Panc1 (cell line): ENCODE results near the gene ASTN2. TPM values are rescaled to one million over a fixed set of nuclear protein-coding genes. Genes with fewer than 3 reads are reported as not detected.

Experiments
- ATAC-seq: fragments of 200-7000 bp; cut with Tn5 transposase; 2 replicates; pipeline ENCODE4 v1.9.1; 2020; ENCODE audit warnings: mild to moderate bottlenecking, moderate library complexity
- BruUV-seq: library from RNA; stranded (reverse); fragments of 400-500 nt; replicated peaks from 2 replicates; lab custom pipeline; 2021; lab: Mats Ljungman, UMichigan
- CTCF ChIA-PET: fragments of 300-600 bp; sonication (Branson Sonifier 250); formaldehyde crosslinking; loops from one replicate; lab custom pipeline; 2022; ENCODE audit warnings: antibody characterized with exemption; lab: Charles Lee
- POLR2A ChIA-PET: fragments of 300-600 bp; sonication (Branson Sonifier 250); formaldehyde crosslinking; loops from one replicate; lab custom pipeline; 2022; ENCODE audit warnings: antibody characterized with exemption; lab: Charles Lee
- DNase-seq: peaks from one replicate; pipeline ENCODE4 v3.0.0-alpha.2; 2010; ENCODE audit warnings: low read depth, low spot score
- H3K27ac ChIP-seq: 2 replicates; pipeline ENCODE4 v1.5.1; 2011; ENCODE audit warnings: mild to moderate bottlenecking, low read length, inconsistent platforms
- H3K27me3 ChIP-seq: fragments of 200-500 bp; sonication (Bioruptor generic); 2 replicates; pipeline ENCODE4 v1.6.0; 2014; ENCODE audit warnings: low read length, inconsistent platforms; ENCODE audit not compliant: control insufficient read depth, insufficient read depth
- H3K36me3 ChIP-seq: fragments of 200-500 bp; sonication (Bioruptor generic); 2 replicates; pipeline ENCODE4 v1.5.1; 2014; ENCODE audit warnings: inconsistent platforms, mild to moderate bottlenecking, low read length, moderate library complexity; ENCODE audit not compliant: control insufficient read depth, insufficient read depth
- H3K4me1 ChIP-seq: 2 replicates; pipeline ENCODE4 v1.5.1; 2011; ENCODE audit warnings: inconsistent platforms, mild to moderate bottlenecking, low read length, moderate library complexity; ENCODE audit not compliant: control insufficient read depth, insufficient read depth
- H3K4me3 ChIP-seq, 2 experiments: 2 replicates each; pipeline ENCODE4 v1.5.1; 2011 to 2012; ENCODE audit warnings: low read depth in 2 of 2, low read length in 2 of 2, mild to moderate bottlenecking in 2 of 2, inconsistent platforms in 1 of 2, moderate library complexity in 1 of 2
- H3K9me3 ChIP-seq: fragments of 200-500 bp; sonication (Bioruptor generic); 2 replicates; pipeline ENCODE4 v1.5.1; 2014; ENCODE audit warnings: low read depth, mild to moderate bottlenecking, inconsistent platforms, low read length, moderate library complexity; ENCODE audit not compliant: control insufficient read depth, insufficient read depth
- CTCF ChIP-seq: fragments of 450-650 bp; IDR thresholded peaks from 2 replicates; pipeline ENCODE4 v1.5.1; 2017; ENCODE audit warnings: mild to moderate bottlenecking
- POLR2AphosphoS5 ChIP-seq: IDR thresholded peaks from 2 replicates; pipeline ENCODE4 v1.6.1; 2012; ENCODE audit warnings: mild to moderate bottlenecking, low read depth, low read length, moderate library complexity
- REST ChIP-seq, 2 experiments: IDR thresholded peaks; 2 replicates each; pipeline ENCODE4 v1.6.1; 2011 to 2012; ENCODE audit warnings: low read depth in 2 of 2, control low read depth in 1 of 2, low read length in 1 of 2, mild to moderate bottlenecking in 1 of 2, moderate library complexity in 1 of 2; ENCODE audit not compliant: insufficient read depth in 1 of 2
- SIN3A ChIP-seq: IDR thresholded peaks from 2 replicates; pipeline ENCODE4 v1.6.1; 2012; ENCODE audit warnings: low read depth, mild to moderate bottlenecking, low read length, moderate library complexity, borderline replicate concordance; ENCODE audit not compliant: insufficient read depth
- TCF7L2 ChIP-seq: IDR thresholded peaks from 2 replicates; pipeline ENCODE4 v1.6.1; 2011; ENCODE audit warnings: mild to moderate bottlenecking, low read depth, low read length, inconsistent platforms
- in situ Hi-C: cut with HindIII; loops from 2 replicates; pipeline ENCODE4 v1.10.0; 2016; ENCODE audit warnings: low sequenced_read_pairs, low pct_unique_long_range_greater_than_20kb
- intact Hi-C: fragments of 100-400 bp; cut with micrococcal nuclease; formaldehyde crosslinking; loops from one replicate; pipeline ENCODE4 v1.10.0; 2022; ENCODE audit not compliant: unreplicated experiment
- total RNA-seq: library from RNA; stranded (reverse); gene quantifications from one replicate; pipeline ENCODE4 v1.2.1, GENCODE V29; 2021; ENCODE audit not compliant: unreplicated experiment

Gene ASTN2
- total RNA-seq, 1 experiment from 2014 or later, result 3.9 TPM

GRCh38 chr9:116504081-116504480 lies 910.8 kb downstream of the ASTN2 start:
- POLR2A ChIA-PET, result interaction anchor here (0.5 kb wide), 1 partner anchor 887 kb away, joined by 4 read pairs; no protein-coding TSS in a partner anchor
- intact Hi-C loops, result no loop called here

GRCh38 chr9:116502746-116503145 lies 912.1 kb downstream of the ASTN2 start:
- H3K27ac ChIP-seq, result no peak overlapping the region
- no peaks in the 10 kb centered on the region for H3K36me3 ChIP-seq
- no peak for ATAC-seq
- CTCF ChIA-PET, result no interaction called here
- DNase-seq, result no peak
- H3K27me3 ChIP-seq, result no peaks in the 10 kb centered on the region
- no peak for TF ChIP-seq SIN3A
- TF ChIP-seq REST (IDR thresholded peaks at IDR 0.05; ENCODE audit: insufficient read depth in 1 of 2, low read depth in 2 of 2, low read length in 1 of 2), result no peak
- TF ChIP-seq TCF7L2, result no peak
- no peak for TF ChIP-seq POLR2AphosphoS5
- no peak for TF ChIP-seq CTCF
- no peak overlapping the region for H3K4me3 ChIP-seq
- POLR2A ChIA-PET, result interaction anchor here (0.7 kb wide), 1 partner anchor 16 kb away, joined by 3 read pairs; no protein-coding TSS in a partner anchor
- H3K4me1 ChIP-seq, result no peaks in the 10 kb centered on the region
- no peaks in the 10 kb centered on the region for H3K9me3 ChIP-seq
- BruUV-seq, result no TSS peak
- in situ Hi-C loops, result no loop called here
- intact Hi-C loops, result no loop called here

More at GRCh38 chr9:116504081-116504480, 910.8 kb downstream of the ASTN2 start:
- no peak for ATAC-seq
- H3K9me3 ChIP-seq, result no peaks in the 10 kb centered on the region
- TF ChIP-seq SIN3A (no peak), REST (IDR thresholded peaks at IDR 0.05; ENCODE audit: insufficient read depth in 1 of 2, low read depth in 2 of 2, low read length in 1 of 2) (no peak), POLR2AphosphoS5 (no peak), TCF7L2 (no peak), CTCF (no peak)
- no peaks in the 10 kb centered on the region for H3K27me3 ChIP-seq
- H3K4me1 ChIP-seq, result no peaks in the 10 kb centered on the region
- no peaks in the 10 kb centered on the region for H3K36me3 ChIP-seq
- no peak overlapping the region for H3K27ac ChIP-seq
- no peak overlapping the region for H3K4me3 ChIP-seq
- CTCF ChIA-PET, result no interaction called here
- no TSS peak for BruUV-seq
- in situ Hi-C loops, result no loop called here
- no peak for DNase-seq
